H9 (cell line): ENCODE measurements around the gene MAPK14. TPM values are rescaled to one million over a fixed set of nuclear protein-coding genes. Genes with fewer than 3 reads are reported as not detected.

Source experiments
- DNase-seq: peaks from one replicate; pipeline ENCODE4 v3.0.0-alpha.2; 2017
- H2AFZ ChIP-seq: one replicate; pipeline ENCODE4 v1.6.1; 2013; ENCODE audit warnings: mild to moderate bottlenecking, low read length, control low read depth, moderate library complexity
- H2AK5ac ChIP-seq: 2 replicates; pipeline ENCODE4 v1.6.1; 2013; ENCODE audit warnings: low read length, control low read depth, mixed read lengths; ENCODE audit not compliant: insufficient read length
- H2BK120ac ChIP-seq: one replicate; pipeline ENCODE4 v1.6.1; 2013; ENCODE audit warnings: low read depth, mild to moderate bottlenecking, low read length, control low read depth, inconsistent platforms; ENCODE audit not compliant: poor library complexity, severe bottlenecking
- H2BK12ac ChIP-seq: 2 replicates; pipeline ENCODE4 v1.6.1; 2013; ENCODE audit warnings: low read length, control low read depth, mixed read lengths, low read depth; ENCODE audit not compliant: insufficient read length
- H2BK15ac ChIP-seq: 2 replicates; pipeline ENCODE4 v1.6.1; 2013; ENCODE audit warnings: low read depth, low read length, control low read depth
- H2BK20ac ChIP-seq: one replicate; pipeline ENCODE4 v1.6.1; 2013; ENCODE audit warnings: low read depth, mild to moderate bottlenecking, low read length, control low read depth, inconsistent platforms; ENCODE audit not compliant: poor library complexity, severe bottlenecking
- H2BK5ac ChIP-seq: 2 replicates; pipeline ENCODE4 v1.6.1; 2013; ENCODE audit warnings: low read length, control low read depth, mixed read lengths; ENCODE audit not compliant: insufficient read length
- H3K14ac ChIP-seq: 2 replicates; pipeline ENCODE4 v1.6.1; 2013; ENCODE audit warnings: low read length, control low read depth; ENCODE audit not compliant: insufficient read depth
- H3K18ac ChIP-seq: 2 replicates; pipeline ENCODE4 v1.6.1; 2013; ENCODE audit warnings: low read depth, mild to moderate bottlenecking, mixed read lengths, low read length, control low read depth; ENCODE audit not compliant: insufficient read length
- H3K23ac ChIP-seq: 2 replicates; pipeline ENCODE4 v1.6.1; 2013; ENCODE audit warnings: low read length, control low read depth, mixed read lengths, low read depth; ENCODE audit not compliant: insufficient read length
- H3K23me2 ChIP-seq: 2 replicates; pipeline ENCODE4 v1.6.1; 2013; ENCODE audit warnings: low read depth, mild to moderate bottlenecking, mixed read lengths, low read length, control low read depth; ENCODE audit not compliant: insufficient read length, poor library complexity, severe bottlenecking
- H3K27ac ChIP-seq: 2 replicates; pipeline ENCODE4 v1.5.1; 2013; ENCODE audit warnings: low read length, control low read depth, mixed read lengths, low read depth; ENCODE audit not compliant: insufficient read length
- H3K27me3 ChIP-seq: 2 replicates; pipeline ENCODE4 v1.6.1; 2013; ENCODE audit warnings: low read length, control low read depth, inconsistent platforms; ENCODE audit not compliant: insufficient read depth
- H3K4ac ChIP-seq: 2 replicates; pipeline ENCODE4 v1.6.1; 2013; ENCODE audit warnings: low read depth, mild to moderate bottlenecking, control low read depth, inconsistent platforms, low read length, moderate library complexity
- H3K4me1 ChIP-seq: 2 replicates; pipeline ENCODE4 v1.6.1; 2013; ENCODE audit warnings: low read length, control low read depth, inconsistent platforms; ENCODE audit not compliant: insufficient read depth
- H3K4me2 ChIP-seq: 2 replicates; pipeline ENCODE4 v1.6.1; 2013; ENCODE audit warnings: low read length, control low read depth, mixed read lengths; ENCODE audit not compliant: insufficient read length, insufficient read depth
- H3K56ac ChIP-seq: 2 replicates; pipeline ENCODE4 v1.6.1; 2013; ENCODE audit warnings: low read depth, mild to moderate bottlenecking, mixed read lengths, low read length, control low read depth; ENCODE audit not compliant: insufficient read length
- H3K79me1 ChIP-seq: 2 replicates; pipeline ENCODE4 v1.6.1; 2013; ENCODE audit warnings: low read depth, mild to moderate bottlenecking, moderate library complexity, low read length, control low read depth, inconsistent platforms; ENCODE audit not compliant: insufficient read depth, poor library complexity, severe bottlenecking
- H3K79me2 ChIP-seq: 2 replicates; pipeline ENCODE4 v1.6.1; 2013; ENCODE audit warnings: low read length, control low read depth, inconsistent platforms; ENCODE audit not compliant: insufficient read depth
- H3K9ac ChIP-seq: 2 replicates; pipeline ENCODE4 v1.6.1; 2013; ENCODE audit warnings: low read length, control low read depth, mixed read lengths; ENCODE audit not compliant: insufficient read length; ENCODE audit errors: extremely low read depth
- H3K9me3 ChIP-seq: one replicate; pipeline ENCODE4 v1.6.1; 2013; ENCODE audit warnings: low read depth, low read length, inconsistent platforms; ENCODE audit not compliant: control insufficient read depth
- H3T11ph ChIP-seq: one replicate; pipeline ENCODE4 v1.6.1; 2013; ENCODE audit warnings: mild to moderate bottlenecking, low read length, control low read depth, inconsistent platforms
- H4K20me1 ChIP-seq: one replicate; pipeline ENCODE4 v1.6.1; 2013; ENCODE audit not compliant: control insufficient read depth, insufficient read length, insufficient read depth
- H4K5ac ChIP-seq: 2 replicates; pipeline ENCODE4 v1.6.1; 2013; ENCODE audit warnings: low read depth, mild to moderate bottlenecking, mixed read lengths, low read length, control low read depth; ENCODE audit not compliant: insufficient read length
- H4K8ac ChIP-seq: replicated peaks from 2 replicates; pipeline ENCODE4 v1.6.1; 2013; ENCODE audit warnings: low read length, control low read depth, mixed read lengths, low read depth; ENCODE audit not compliant: insufficient read length
- H4K91ac ChIP-seq: 2 replicates; pipeline ENCODE4 v1.6.1; 2013; ENCODE audit warnings: low read depth, mild to moderate bottlenecking, moderate library complexity, mixed read lengths, low read length, control low read depth; ENCODE audit not compliant: insufficient read length
- H3K27ac Mint-ChIP-seq, 3 experiments: 2 replicates in 2 of 3; 3 replicates in 1 of 3; pipeline ENCODE4 v1.8.0; 2020 to 2021; ENCODE audit warnings: mixed read lengths in 3 of 3, mild to moderate bottlenecking in 1 of 3, moderate library complexity in 1 of 3
- H3K27me3 Mint-ChIP-seq: 2 replicates; pipeline ENCODE4 v1.8.0; 2021; ENCODE audit warnings: low read depth, mild to moderate bottlenecking, moderate library complexity, mixed read lengths
- H3K36me3 Mint-ChIP-seq, 3 experiments: 2 replicates in 2 of 3; 3 replicates in 1 of 3; pipeline ENCODE4 v1.8.0; 2020 to 2021; ENCODE audit warnings: low read depth in 3 of 3, mixed read lengths in 3 of 3; ENCODE audit not compliant: insufficient read depth in 1 of 3
- H3K4me1 Mint-ChIP-seq, 2 experiments: 2 replicates each; pipeline ENCODE4 v1.8.0; 2020; ENCODE audit warnings: mixed read lengths in 2 of 2
- H3K4me3 Mint-ChIP-seq, 2 experiments: 2 replicates in 1 of 2; 3 replicates in 1 of 2; pipeline ENCODE4 v1.8.0; 2020 to 2021; ENCODE audit warnings: mild to moderate bottlenecking in 2 of 2, mixed read lengths in 2 of 2, moderate library complexity in 1 of 2
- H3K9me3 Mint-ChIP-seq, 2 experiments: 2 replicates in 1 of 2; 3 replicates in 1 of 2; pipeline ENCODE4 v1.8.0; 2020; ENCODE audit warnings: mild to moderate bottlenecking in 2 of 2, mixed read lengths in 2 of 2, moderate library complexity in 1 of 2
- WGBS: extraction: QIAGEN DNeasy Blood & Tissue Kit; methylation state at CpG from one replicate; pipeline ENCODE4 v1.1.7; 2013; ENCODE audit warnings: missing lambda C conversion rate, low lambda C conversion rate, mixed read lengths; ENCODE audit not compliant: insufficient read length; ENCODE audit errors: extremely low coverage; 5-methylcytosine and 5-hydroxymethylcytosine counted together
- total RNA-seq: library from RNA; stranded (reverse); gene quantifications from 2 replicates; pipeline ENCODE4 v1.2.1, GENCODE V29; 2021
- TF ChIP-seq, protein P1 (sequence below): fragments of 200-600 bp; sonication (generic); conservative IDR thresholded peaks from 3 replicates; pipeline ENCODE4 v1.8.0; 2021; ENCODE audit warnings: antibody characterized with exemption, mild to moderate bottlenecking

Gene MAPK14
- total RNA-seq, 1 experiment from 2014 or later, result 40.5 TPM

DNA sequence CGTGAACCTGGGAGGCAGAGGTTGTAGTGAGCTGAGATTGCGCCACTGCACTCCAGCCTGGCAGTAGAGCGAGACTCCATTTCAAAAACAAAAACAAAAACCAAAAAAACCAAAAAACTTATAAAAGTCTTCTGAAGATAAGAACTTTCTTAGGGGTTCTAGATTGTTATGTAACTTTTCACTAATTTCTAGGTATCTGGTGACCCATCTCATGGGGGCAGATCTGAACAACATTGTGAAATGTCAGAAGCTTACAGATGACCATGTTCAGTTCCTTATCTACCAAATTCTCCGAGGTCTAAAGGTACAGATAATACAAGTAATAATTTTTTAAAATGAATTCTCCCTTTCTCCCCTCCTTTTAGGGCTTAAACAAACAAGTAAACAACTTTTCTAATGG, 45.1 kb downstream of the MAPK14 start:
- no peak overlapping the region for H2BK20ac ChIP-seq
- H3K9ac ChIP-seq, result no peak overlapping the region
- H3T11ph ChIP-seq, result no peak overlapping the region
- no CpG with 5 or more reads among the region's 4 CpGs for WGBS
- no peaks in the 10 kb centered on the region for H3K23me2 ChIP-seq
- no peak overlapping the region for H2BK5ac ChIP-seq
- H4K8ac ChIP-seq, result no peak overlapping the region
- no peak overlapping the region for H3K14ac ChIP-seq
- H2BK15ac ChIP-seq, result no peak overlapping the region
- H2BK12ac ChIP-seq, result no peak overlapping the region
- no peak overlapping the region for H4K91ac ChIP-seq
- no peaks in the 10 kb centered on the region for H3K4me1 ChIP-seq
- H3K36me3 Mint-ChIP-seq, result peaks cover 0 to 15% (median 0%) of the 10 kb centered on the region in 3 experiments; a peak in 2 of 7 replicates
- H3K27ac Mint-ChIP-seq, result no peak overlapping the region
- no peak overlapping the region for H2AK5ac ChIP-seq
- no peak overlapping the region for H3K4ac ChIP-seq
- TF ChIP-seq, protein P1, sequence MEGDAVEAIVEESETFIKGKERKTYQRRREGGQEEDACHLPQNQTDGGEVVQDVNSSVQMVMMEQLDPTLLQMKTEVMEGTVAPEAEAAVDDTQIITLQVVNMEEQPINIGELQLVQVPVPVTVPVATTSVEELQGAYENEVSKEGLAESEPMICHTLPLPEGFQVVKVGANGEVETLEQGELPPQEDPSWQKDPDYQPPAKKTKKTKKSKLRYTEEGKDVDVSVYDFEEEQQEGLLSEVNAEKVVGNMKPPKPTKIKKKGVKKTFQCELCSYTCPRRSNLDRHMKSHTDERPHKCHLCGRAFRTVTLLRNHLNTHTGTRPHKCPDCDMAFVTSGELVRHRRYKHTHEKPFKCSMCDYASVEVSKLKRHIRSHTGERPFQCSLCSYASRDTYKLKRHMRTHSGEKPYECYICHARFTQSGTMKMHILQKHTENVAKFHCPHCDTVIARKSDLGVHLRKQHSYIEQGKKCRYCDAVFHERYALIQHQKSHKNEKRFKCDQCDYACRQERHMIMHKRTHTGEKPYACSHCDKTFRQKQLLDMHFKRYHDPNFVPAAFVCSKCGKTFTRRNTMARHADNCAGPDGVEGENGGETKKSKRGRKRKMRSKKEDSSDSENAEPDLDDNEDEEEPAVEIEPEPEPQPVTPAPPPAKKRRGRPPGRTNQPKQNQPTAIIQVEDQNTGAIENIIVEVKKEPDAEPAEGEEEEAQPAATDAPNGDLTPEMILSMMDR, result no peak
- H3K23ac ChIP-seq, result no peak overlapping the region
- no peak overlapping the region for H3K18ac ChIP-seq
- H4K20me1 ChIP-seq, result no peaks in the 10 kb centered on the region
- no peaks in the 10 kb centered on the region for H3K27me3 ChIP-seq
- H3K27ac ChIP-seq, result no peak overlapping the region
- no peaks in the 10 kb centered on the region for H3K9me3 ChIP-seq
- H4K5ac ChIP-seq, result no peak overlapping the region
- no peaks in the 10 kb centered on the region for H3K9me3 Mint-ChIP-seq
- H3K4me3 Mint-ChIP-seq, result no peak overlapping the region
- no peak overlapping the region for H2BK120ac ChIP-seq
- no peaks in the 10 kb centered on the region for H3K79me2 ChIP-seq
- H2AFZ ChIP-seq, result no peak overlapping the region
- H3K4me1 Mint-ChIP-seq, result no peaks in the 10 kb centered on the region
- H3K4me2 ChIP-seq, result no peak overlapping the region
- no peak for DNase-seq
- H3K27me3 Mint-ChIP-seq, result no peaks in the 10 kb centered on the region
- no peak overlapping the region for H3K56ac ChIP-seq
- no peaks in the 10 kb centered on the region for H3K79me1 ChIP-seq
